ENCODE data around the gene CDK19.

The CDK19 gene

GRCh38 chr6:110575925-110576463, 239.3 kb downstream of the CDK19 start:
- DNase-seq (ENCODE audit: low spot score), result no peak

- no peak for DNase-seq (ENCODE audit: low spot score)
These were observed 240.5 kb downstream of the CDK19 start for GRCh38 chr6:110574817-110575216.

GRCh38 chr6:110573537-110573936, 241.7 kb downstream of the CDK19 start:
- DNase-seq (ENCODE audit: low spot score), result no peak

GRCh38 chr6:110573136-110573535, 242.1 kb downstream of the CDK19 start:
- DNase-seq (ENCODE audit: low spot score), result no peak

GRCh38 chr6:110567957-110568696, 247.1 kb downstream of the CDK19 start:
- DNase-seq (ENCODE audit: low spot score), result no peak

- no peak for DNase-seq (ENCODE audit: low spot score)
These were observed 248.7 kb downstream of the CDK19 start for GRCh38 chr6:110566346-110567125.

- DNase-seq (ENCODE audit: low spot score), result no peak
These were observed 250.4 kb downstream of the CDK19 start for GRCh38 chr6:110564703-110565421.

- DNase-seq (ENCODE audit: low spot score), result no peak
These were observed 251.6 kb downstream of the CDK19 start for GRCh38 chr6:110563711-110564110.

- no peak for DNase-seq (ENCODE audit: low spot score)
These were observed 252.9 kb downstream of the CDK19 start for GRCh38 chr6:110562316-110562915.

GRCh38 chr6:110561696-110562095, 253.6 kb downstream of the CDK19 start:
- no peak for DNase-seq (ENCODE audit: low spot score)

GRCh38 chr6:110561008-110561396, 254.3 kb downstream of the CDK19 start:
- DNase-seq (ENCODE audit: low spot score), result no peak

GRCh38 chr6:110560239-110561007, 254.8 kb downstream of the CDK19 start:
- no peak for DNase-seq (ENCODE audit: low spot score)
